Activated naive CD8-positive, alpha-beta T cell treated with anti-CD3 and anti-CD28 coated beads, Interleukin-2, amount 50 U/mL, for 24 hours (primary cell): ENCODE results near the gene PNMA3.
A peak's percentile ranks its signal among the peaks of the same experiment; 100 is the strongest.
"Not testable (repeated sequence)": the region's sequence is repeated elsewhere in the genome, so short reads cannot be mapped to it uniquely, and the experiment has no call there.

Source experiments
- ATAC-seq: fragments of 150-1000 bp; cut with Tn5 transposase; one replicate; pipeline ENCODE4 v1.10.0; 2021
- DNase-seq: peaks from one replicate; pipeline ENCODE4 v3.0.0; 2021
- H3K27ac Mint-ChIP-seq: one replicate; pipeline ENCODE4 v1.8.0; 2021; ENCODE audit warnings: mild to moderate bottlenecking, mixed read lengths
- H3K27me3 Mint-ChIP-seq: one replicate; pipeline ENCODE4 v1.8.0; 2021; ENCODE audit warnings: mixed read lengths
- H3K36me3 Mint-ChIP-seq: one replicate; pipeline ENCODE4 v1.8.0; 2021; ENCODE audit warnings: low read depth, mixed read lengths
- H3K4me1 Mint-ChIP-seq: one replicate; pipeline ENCODE4 v1.8.0; 2021; ENCODE audit warnings: mixed read lengths
- H3K4me3 Mint-ChIP-seq: one replicate; pipeline ENCODE4 v1.8.0; 2021; ENCODE audit warnings: mild to moderate bottlenecking, moderate library complexity, mixed read lengths
- H3K9me3 Mint-ChIP-seq: one replicate; pipeline ENCODE4 v1.8.0; 2021; ENCODE audit warnings: mixed read lengths

The PNMA3 gene, protein sequence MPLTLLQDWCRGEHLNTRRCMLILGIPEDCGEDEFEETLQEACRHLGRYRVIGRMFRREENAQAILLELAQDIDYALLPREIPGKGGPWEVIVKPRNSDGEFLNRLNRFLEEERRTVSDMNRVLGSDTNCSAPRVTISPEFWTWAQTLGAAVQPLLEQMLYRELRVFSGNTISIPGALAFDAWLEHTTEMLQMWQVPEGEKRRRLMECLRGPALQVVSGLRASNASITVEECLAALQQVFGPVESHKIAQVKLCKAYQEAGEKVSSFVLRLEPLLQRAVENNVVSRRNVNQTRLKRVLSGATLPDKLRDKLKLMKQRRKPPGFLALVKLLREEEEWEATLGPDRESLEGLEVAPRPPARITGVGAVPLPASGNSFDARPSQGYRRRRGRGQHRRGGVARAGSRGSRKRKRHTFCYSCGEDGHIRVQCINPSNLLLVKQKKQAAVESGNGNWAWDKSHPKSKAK

DNA sequence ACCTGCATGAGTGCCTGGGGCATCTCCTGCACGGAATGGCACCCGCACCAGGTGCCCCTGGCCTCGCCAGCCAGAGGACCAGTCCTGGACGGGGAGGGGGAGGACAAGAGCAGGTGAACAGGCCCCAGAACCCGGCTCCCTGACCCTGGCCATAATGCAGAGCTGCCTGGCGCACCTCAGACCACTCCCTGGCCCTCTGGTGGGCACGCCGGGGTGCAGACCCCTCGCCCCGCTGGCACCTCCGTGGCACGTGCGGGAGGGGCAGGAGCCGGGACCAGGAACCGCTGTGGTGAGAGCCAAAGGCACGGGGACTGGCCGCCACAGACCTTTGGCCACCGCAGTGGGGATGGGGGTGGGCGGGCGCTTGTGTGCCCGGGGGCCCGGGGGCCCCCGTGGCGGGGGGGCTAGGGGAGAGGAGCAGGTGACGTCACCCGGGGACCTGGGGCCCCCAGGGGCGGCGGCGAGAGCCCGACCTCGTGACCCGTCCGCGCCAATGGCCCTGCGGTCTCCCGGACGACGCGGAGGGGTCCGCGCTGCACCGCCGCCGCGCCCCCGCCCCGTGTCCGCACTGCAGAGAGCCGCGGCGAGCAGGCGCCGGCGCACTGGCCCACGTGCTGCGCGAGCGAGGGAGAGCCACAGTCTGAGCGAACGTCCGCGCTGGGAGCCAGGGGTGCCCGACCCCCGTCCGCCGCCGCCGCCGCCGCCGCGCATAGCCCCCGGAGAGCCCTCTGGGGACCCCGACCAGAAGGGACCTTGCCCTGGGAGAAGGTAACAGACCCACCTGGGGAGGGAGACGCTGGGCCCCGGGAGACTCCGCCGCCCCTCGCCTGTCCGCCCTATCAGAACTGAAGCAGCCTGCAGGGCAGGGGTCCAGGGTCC lies at the start of gene PNMA3:
Gene PNMA3, plus strand, starts transcription at position 600 of the 879 bp plus-strand sequence. CDS start 586 bp downstream, outside the sequence.
- no peak within 1 kb of the TSS for H3K4me3 Mint-ChIP-seq
- H3K27me3 Mint-ChIP-seq: no peaks in the 10 kb centered on the region
- no peaks in the 10 kb centered on the region for H3K4me1 Mint-ChIP-seq
- H3K36me3 Mint-ChIP-seq: no peaks in the 10 kb centered on the region
- no peak for DNase-seq
- ATAC-seq: no peak
- no peak within 1 kb of the TSS for H3K27ac Mint-ChIP-seq
- H3K9me3 Mint-ChIP-seq: no peaks in the 10 kb centered on the region

DNA sequence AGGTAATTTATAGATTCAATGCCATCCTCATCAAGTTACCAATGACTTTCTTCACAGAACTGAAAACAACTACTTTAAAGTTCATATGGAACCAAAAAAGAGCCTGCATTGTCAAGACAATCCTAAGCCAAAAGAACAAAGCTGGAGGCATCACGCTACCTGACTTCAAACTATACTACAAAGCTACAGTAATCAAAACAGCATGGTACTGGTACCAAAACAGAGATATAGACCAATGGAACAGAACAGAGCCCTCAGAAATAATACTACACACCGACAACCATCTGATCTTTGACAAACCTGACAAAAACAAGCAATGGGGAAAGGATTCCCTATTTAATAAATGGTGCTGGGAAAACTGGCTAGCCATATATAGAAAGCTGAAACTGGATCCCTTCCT lies 39.1 kb upstream of the PNMA3 start:
- not testable (repeated sequence) for H3K27ac Mint-ChIP-seq, H3K36me3 Mint-ChIP-seq, H3K27me3 Mint-ChIP-seq, H3K9me3 Mint-ChIP-seq, ATAC-seq, DNase-seq, H3K4me1 Mint-ChIP-seq, H3K4me3 Mint-ChIP-seq

DNA sequence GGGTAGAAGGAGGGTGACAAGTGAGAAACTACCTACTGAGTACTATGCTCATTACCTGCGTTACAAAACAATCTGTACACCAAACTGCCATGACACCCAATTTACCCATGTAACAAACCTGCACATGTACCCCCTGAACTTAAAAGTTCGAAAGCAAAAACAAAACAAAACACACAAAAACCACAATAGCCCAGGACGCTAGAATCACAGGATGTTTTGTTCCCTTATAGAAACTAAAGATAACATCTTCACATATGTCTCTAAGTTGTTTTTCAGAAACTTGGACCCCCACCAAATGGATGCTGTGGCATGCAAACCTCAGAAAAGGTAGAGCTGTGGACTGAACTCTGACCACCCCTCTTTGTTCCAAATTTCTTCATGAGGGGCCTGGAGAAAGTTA lies 37.1 kb upstream of the PNMA3 start:
- no peaks in the 10 kb centered on the region for H3K9me3 Mint-ChIP-seq
- H3K4me3 Mint-ChIP-seq: no peak overlapping the region
- no peaks in the 10 kb centered on the region for H3K36me3 Mint-ChIP-seq
- DNase-seq (no peak), ATAC-seq (no peak)
- no peak overlapping the region for H3K27ac Mint-ChIP-seq
- peaks cover 2% of the 10 kb centered on the region for H3K27me3 Mint-ChIP-seq
- no peaks in the 10 kb centered on the region for H3K4me1 Mint-ChIP-seq

DNA sequence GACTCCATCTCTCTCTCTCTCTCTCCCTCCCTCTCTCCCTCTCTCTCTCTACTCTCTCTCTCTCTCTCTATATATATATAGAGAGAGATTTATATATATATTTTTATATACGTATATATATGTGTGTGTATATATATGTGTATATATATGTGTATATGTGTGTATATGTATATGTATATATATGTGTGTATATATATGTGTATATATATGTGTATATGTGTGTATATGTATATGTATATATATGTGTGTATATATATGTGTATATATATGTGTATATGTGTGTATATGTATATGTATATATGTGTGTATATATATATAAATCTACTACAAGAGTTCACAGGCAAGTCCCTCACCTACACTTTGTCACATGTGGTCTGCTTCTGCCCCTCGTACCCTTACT lies 29.8 kb upstream of the PNMA3 start:
- not testable (repeated sequence) for ATAC-seq, H3K27me3 Mint-ChIP-seq, H3K36me3 Mint-ChIP-seq, H3K4me1 Mint-ChIP-seq, H3K9me3 Mint-ChIP-seq, DNase-seq, H3K4me3 Mint-ChIP-seq, H3K27ac Mint-ChIP-seq

DNA sequence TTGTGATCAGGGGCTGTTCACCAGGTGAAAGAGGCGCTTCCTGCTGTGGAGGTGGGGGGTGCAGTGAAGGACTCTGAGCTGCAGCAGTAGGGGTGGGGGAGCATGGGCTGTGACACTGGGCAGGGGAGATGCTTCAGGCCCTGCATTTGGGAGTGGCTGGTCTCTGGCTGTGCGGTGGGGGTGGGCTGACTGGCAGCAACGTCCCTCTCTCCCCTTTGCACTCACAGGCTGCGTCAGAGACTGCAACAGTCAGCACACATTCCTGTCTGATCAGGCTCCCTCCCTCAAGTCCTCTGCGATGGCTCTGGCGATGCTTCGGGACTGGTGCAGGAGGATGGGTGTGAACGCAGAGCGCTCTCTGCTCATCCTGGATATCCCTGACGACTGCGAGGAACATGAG lies 27.8 kb upstream of the PNMA3 start:
- peaks cover 13% of the 10 kb centered on the region for H3K4me1 Mint-ChIP-seq
- H3K9me3 Mint-ChIP-seq, H3K36me3 Mint-ChIP-seq, H3K27ac Mint-ChIP-seq, DNase-seq, H3K27me3 Mint-ChIP-seq, ATAC-seq, H3K4me3 Mint-ChIP-seq: not testable (repeated sequence)

DNA sequence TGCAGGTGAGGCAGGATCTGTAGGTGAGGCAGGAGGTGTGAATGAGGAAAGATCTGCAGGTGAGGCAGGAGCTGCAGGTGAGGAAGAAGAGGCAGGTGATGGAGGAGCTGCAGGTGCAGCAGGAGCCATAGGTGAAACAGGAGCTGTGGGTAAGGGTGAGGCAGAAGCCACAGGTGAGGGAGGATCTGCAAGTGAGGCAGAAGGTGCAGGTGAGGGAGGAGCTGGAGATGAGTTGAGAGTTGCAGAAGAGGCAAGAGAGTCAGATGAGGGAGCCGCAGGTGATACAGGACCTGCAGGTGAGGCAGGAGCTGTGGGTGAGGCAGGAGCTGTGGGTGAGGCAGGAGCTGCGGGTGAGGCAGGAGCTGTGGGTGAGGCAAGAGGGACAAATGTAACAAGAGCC lies 27.1 kb upstream of the PNMA3 start:
- Mint-ChIP-seq H3K9me3 (no peaks in the 10 kb centered on the region), H3K36me3 (no peaks in the 10 kb centered on the region), H3K27me3 (no peaks in the 10 kb centered on the region), H3K27ac (no peak overlapping the region), H3K4me1 (peaks cover 15% of the 10 kb centered on the region), H3K4me3 (no peak overlapping the region)
- ATAC-seq (no peak), DNase-seq (no peak)

DNA sequence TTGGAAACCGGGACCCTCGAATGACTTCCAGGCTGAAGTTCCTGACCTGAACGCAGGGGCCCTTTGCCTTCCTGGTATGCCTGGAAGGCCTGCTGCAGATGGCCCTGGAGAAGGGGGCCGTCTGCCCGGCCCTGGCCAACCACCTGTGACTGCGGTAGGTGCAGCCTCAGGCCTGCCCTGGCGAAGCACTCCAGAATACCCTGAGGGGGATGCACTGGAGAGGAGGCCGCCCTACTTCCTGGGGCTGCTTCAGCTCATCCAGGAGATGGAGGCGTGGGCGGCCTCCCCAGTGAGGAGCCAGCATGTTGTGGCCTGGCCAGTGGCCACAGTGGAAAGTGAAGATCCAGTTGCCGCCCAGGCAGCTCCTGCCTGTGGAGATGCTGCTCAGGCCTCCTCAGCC lies 26.4 kb upstream of the PNMA3 start:
- H3K27ac Mint-ChIP-seq: no peak overlapping the region
- peaks cover 15% of the 10 kb centered on the region for H3K4me1 Mint-ChIP-seq
- no peak for DNase-seq
- no peaks in the 10 kb centered on the region for H3K9me3 Mint-ChIP-seq
- no peak for ATAC-seq
- no peak overlapping the region for H3K4me3 Mint-ChIP-seq
- no peaks in the 10 kb centered on the region for H3K27me3 Mint-ChIP-seq
- no peaks in the 10 kb centered on the region for H3K36me3 Mint-ChIP-seq

DNA sequence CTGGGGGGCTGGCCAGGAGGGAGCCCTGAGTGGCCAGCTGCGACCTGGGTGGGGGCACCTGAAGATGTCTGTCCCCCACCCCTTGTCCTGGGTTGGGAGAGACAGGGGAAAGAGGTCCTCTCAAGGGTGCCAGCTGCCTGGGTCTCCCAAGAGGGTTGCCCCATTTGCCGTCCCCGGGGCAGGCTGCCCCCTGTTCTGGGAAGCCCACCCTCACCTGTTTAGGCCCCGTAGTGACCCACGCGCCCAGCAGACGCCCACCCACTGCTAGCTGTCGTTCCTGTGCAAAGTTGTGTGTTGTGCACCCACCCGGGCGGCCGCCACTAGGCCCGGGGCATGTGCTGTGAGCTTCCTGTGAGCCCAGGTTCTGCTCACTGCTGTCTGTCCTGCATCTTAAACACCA lies 25.5 kb upstream of the PNMA3 start:
- no peak overlapping the region for H3K27ac Mint-ChIP-seq
- H3K27me3 Mint-ChIP-seq: no peaks in the 10 kb centered on the region
- no peak for DNase-seq
- no peak overlapping the region for H3K4me3 Mint-ChIP-seq
- H3K36me3 Mint-ChIP-seq: no peaks in the 10 kb centered on the region
- H3K9me3 Mint-ChIP-seq: no peaks in the 10 kb centered on the region
- H3K4me1 Mint-ChIP-seq: peaks cover 15% of the 10 kb centered on the region
- no peak for ATAC-seq

DNA sequence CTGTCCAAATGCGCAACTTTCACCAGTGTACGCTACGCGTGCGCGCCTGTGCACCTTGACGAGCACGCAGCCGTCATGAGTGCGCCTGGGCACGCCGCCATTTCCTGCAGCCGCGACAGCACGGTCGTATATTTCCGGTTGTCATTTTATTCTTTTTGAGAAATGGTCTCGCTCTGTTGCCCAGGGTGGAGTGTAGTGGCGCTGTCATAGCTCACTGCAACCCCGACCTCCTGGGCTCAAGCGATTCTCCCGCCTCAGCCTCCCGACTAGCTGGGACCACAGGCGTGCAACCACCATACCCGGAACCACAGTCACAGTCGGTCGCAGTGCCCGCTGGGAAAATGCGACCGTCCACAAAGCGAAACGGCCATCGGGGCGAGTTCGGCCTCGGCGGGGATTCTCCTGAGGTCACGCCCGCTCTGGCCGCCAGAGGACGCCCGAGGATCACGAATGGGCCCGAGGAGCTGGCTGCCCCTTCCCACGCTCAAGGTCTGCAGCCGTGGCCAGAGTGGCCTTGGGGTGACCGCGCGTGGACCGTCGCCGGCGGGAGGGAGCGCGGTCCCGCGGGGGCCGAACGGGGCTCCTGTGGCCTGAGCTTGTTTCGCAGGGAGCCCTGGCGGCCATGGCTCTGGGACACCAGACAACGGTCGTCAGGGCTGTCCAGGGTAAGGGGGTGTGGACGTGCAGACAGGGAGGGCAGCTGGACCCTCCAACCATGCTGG lies 23.7 kb upstream of the PNMA3 start:
- H3K4me3 Mint-ChIP-seq: peak overlapping the region; percentile 83
- H3K27me3 Mint-ChIP-seq: no peaks in the 10 kb centered on the region
- peaks cover 15% of the 10 kb centered on the region for H3K4me1 Mint-ChIP-seq
- H3K9me3 Mint-ChIP-seq: no peaks in the 10 kb centered on the region
- peak; percentile 72 for DNase-seq
- H3K27ac Mint-ChIP-seq: peak overlapping the region; percentile 92
- ATAC-seq: peak; percentile 77
- H3K36me3 Mint-ChIP-seq: no peaks in the 10 kb centered on the region

DNA sequence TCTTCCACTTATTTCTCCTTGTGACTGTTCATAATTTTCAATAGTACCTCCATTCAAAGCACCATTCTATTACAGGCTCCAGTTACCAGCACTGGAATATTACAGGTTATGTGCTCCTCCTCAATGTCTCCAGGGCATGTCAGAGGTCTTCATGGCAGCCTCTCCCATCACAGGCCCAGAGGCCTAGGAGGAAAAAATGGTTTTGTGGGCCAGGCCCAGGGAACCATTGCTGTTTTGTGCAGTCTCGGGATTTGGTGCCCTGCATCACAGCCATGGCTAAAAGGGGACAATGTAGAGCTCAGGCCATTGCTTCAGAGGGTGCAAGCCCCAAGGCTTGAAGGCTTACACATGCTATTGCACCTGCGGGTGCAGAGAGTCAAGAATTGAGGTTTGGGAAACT lies 7.2 kb upstream of the PNMA3 start:
- peaks cover 18% of the 10 kb centered on the region for H3K36me3 Mint-ChIP-seq
- DNase-seq: no peak
- H3K4me1 Mint-ChIP-seq: no peaks in the 10 kb centered on the region
- no peak for ATAC-seq
- no peak overlapping the region for H3K27ac Mint-ChIP-seq
- peaks cover 4% of the 10 kb centered on the region for H3K9me3 Mint-ChIP-seq
- H3K27me3 Mint-ChIP-seq: no peaks in the 10 kb centered on the region
- H3K4me3 Mint-ChIP-seq: no peak overlapping the region

DNA sequence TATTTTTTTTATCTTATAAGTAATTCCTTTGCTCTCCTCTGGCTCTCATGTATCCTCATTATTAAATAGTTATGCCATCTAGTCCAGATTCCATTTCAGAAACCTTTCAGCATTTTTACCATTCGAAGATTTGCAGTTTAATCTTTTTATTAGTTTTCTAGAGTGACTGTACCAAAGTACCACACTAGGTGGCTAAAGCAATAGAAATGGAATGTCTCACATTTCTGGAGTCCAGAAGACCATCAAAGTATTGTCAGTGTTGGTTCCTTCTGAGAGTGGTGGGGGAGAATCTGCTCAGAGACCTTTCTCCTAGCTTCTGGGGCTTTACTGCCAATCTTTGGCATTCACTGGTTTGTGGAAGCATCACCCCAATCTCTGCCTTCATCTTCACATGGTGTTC lies 3.7 kb upstream of the PNMA3 start:
- H3K9me3 Mint-ChIP-seq: peaks cover 4% of the 10 kb centered on the region
- DNase-seq: no peak
- no peaks in the 10 kb centered on the region for H3K27me3 Mint-ChIP-seq
- no peak for ATAC-seq
- H3K4me3 Mint-ChIP-seq: no peak overlapping the region
- H3K4me1 Mint-ChIP-seq: no peaks in the 10 kb centered on the region
- no peak overlapping the region for H3K27ac Mint-ChIP-seq
- peaks cover 13% of the 10 kb centered on the region for H3K36me3 Mint-ChIP-seq

DNA sequence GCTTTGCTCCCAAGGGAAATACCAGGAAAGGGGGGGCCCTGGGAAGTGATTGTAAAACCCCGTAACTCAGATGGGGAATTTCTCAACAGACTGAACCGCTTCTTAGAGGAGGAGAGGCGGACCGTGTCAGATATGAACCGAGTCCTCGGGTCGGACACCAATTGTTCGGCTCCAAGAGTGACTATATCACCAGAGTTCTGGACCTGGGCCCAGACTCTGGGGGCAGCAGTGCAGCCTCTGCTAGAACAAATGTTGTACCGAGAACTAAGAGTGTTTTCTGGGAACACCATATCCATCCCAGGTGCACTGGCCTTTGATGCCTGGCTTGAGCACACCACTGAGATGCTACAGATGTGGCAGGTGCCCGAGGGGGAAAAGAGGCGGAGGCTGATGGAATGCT lies 1.0 kb downstream of the PNMA3 start:
- H3K9me3 Mint-ChIP-seq: no peaks in the 10 kb centered on the region
- H3K27ac Mint-ChIP-seq: no peak overlapping the region
- DNase-seq: no peak
- no peaks in the 10 kb centered on the region for H3K36me3 Mint-ChIP-seq
- no peak overlapping the region for H3K4me3 Mint-ChIP-seq
- H3K27me3 Mint-ChIP-seq: no peaks in the 10 kb centered on the region
- no peaks in the 10 kb centered on the region for H3K4me1 Mint-ChIP-seq
- no peak for ATAC-seq

DNA sequence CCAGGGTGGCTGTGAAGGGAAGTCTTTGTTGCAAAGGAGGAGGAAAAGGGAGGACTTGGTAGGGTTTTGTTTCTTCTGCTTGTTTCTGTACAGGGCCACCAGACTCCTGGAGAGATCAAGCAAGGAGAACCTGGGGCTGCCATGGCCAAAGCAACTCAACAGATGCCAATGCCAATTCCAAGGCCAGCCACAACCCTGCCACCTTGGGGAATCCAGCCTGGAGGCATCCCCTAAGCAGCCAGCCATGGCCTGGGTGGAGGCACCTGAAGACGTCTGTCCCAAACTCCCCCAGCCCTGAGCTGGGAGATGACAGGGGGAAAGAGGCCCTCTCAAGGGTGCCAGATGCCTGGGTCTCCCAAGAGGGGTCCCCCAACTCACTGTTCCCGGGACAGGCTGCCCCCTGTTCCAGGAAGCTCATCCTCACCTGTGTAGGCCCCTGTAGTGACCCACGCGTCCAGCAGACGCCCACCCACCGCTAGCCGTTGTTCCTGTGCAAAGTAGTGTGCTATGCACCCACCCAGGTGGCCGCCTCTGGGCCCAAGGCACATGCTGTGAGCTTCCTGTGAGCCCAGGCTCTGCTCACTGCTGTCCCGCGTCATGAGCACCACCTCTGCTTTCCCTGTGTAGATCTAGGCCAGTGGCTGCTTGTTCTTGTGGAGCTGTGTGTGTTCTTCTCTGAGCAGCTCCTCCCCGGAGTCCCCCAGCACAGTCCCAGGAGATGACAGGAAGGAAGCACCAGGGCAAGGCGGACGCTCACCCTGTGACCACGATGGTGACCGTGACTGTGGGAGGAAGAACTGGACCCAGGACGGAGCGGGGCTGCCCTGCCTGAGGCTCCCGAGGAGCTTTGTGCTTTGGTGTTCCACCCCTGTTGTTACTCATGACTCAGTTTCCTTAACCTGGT lies 3.2 kb downstream of the PNMA3 start:
- Mint-ChIP-seq H3K27me3 (no peaks in the 10 kb centered on the region), H3K4me3 (no peak overlapping the region), H3K4me1 (no peaks in the 10 kb centered on the region), H3K27ac (no peak overlapping the region), H3K9me3 (no peaks in the 10 kb centered on the region), H3K36me3 (no peaks in the 10 kb centered on the region)
- no peak for DNase-seq
- no peak for ATAC-seq

DNA sequence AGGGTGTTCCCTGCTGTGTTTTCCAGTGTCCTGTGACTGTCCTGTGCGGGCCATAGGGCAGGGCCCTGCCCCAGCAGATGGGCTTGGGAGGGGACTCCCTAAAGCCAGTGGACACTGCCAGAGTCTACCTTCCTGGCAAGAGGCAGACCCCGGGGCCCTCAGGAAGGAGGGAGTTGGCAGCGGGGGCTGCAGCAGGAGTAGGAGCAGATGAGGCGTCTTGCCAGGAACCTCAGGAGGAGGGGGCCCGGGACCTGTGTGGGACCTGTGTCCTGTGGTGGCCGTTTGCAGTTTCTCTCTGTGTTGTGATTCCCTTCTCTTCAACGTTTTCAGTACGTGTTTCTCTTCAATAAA lies 3.8 kb downstream of the PNMA3 start:
- no peaks in the 10 kb centered on the region for H3K36me3 Mint-ChIP-seq
- DNase-seq: no peak
- ATAC-seq: no peak
- H3K4me3 Mint-ChIP-seq: no peak overlapping the region
- H3K27ac Mint-ChIP-seq: no peak overlapping the region
- H3K4me1 Mint-ChIP-seq: no peaks in the 10 kb centered on the region
- H3K27me3 Mint-ChIP-seq: no peaks in the 10 kb centered on the region
- no peaks in the 10 kb centered on the region for H3K9me3 Mint-ChIP-seq
